ENCODE data around the gene TMEM61.

Gene TMEM61

DNA sequence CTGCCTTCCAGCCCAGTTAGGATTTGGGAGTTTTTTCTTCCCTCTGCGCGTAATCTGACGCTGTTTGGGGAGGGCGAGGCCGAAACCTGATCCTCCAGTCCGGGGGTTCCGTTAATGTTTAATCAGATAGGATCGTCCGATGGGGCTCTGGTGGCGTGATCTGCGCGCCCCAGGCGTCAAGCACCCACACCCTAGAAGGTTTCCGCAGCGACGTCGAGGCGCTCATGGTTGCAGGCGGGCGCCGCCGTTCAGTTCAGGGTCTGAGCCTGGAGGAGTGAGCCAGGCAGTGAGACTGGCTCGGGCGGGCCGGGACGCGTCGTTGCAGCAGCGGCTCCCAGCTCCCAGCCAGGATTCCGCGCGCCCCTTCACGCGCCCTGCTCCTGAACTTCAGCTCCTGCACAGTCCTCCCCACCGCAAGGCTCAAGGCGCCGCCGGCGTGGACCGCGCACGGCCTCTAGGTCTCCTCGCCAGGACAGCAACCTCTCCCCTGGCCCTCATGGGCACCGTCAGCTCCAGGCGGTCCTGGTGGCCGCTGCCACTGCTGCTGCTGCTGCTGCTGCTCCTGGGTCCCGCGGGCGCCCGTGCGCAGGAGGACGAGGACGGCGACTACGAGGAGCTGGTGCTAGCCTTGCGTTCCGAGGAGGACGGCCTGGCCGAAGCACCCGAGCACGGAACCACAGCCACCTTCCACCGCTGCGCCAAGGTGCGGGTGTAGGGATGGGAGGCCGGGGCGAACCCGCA, 59.1 kb downstream of the TMEM61 start, which contains the start of gene PCSK9:
Gene PCSK9, plus strand, starts transcription at position 207 of the 741 bp plus-strand sequence. Its CDS starts 290 bp downstream, at position 497.
- DNase-seq (ENCODE audit: low read depth): no peak

DNA sequence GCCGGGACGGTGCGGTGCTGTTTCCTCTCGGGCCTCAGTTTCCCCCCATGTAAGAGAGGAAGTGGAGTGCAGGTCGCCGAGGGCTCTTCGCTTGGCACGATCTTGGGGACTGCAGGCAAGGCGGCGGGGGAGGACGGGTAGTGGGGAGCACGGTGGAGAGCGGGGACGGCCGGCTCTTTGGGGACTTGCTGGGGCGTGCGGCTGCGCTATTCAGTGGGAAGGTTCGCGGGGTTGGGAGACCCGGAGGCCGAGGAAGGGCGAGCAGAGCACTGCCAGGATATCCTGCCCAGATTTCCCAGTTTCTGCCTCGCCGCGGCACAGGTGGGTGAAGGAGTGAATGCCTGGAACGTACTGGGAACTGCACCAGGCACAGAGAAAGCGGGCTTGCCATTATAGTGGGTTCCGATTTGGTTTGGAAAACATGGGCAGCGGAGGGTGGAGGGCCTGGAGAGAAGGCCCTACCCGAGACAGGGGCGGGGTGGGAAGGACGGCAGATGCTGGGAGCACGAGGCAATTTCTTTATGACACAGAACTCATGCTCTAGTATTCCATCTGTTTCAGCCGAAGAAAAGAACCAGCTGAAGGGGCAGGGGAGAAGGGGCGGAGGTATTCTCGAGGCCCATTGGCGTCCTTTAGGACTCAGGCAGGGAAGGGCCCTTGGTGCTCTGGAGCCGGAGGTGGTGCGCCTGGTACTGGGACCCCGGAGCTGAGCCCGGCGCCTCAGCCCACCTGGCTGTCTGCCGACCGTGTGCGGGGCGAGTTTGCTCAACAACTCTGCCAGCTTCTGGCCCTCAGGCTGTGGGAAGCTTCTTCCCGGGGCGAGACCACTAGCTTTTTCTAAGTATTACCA, 59.9 kb downstream of the TMEM61 start:
- no peak for DNase-seq (ENCODE audit: low read depth)

DNA sequence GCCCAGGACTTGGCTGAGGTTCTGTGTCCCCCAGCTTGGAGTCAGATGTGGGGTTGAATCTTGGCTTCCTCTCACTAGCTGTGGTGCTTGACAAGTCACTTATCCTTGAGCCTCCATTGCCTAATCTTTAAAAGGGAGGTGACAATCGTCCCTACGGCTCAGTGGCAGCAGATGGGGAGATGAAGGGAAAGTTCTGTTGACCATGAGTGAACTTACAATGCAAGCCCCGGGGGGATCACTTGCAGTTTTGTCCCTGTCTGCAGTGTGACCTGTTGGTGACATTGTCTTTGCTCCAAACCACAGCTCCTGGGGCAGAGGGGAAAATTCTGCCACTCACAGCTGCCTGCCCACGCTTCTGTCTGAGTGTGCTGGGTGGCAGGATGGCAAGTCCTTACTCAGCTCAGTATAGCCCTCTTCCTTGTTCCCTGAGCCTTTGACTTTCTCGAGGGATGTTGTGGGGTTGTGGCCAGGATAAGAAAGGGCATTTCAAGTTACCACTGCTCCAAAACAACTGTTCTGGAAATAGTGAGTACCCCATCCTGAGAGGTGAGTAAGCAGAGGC, 60.6 kb downstream of the TMEM61 start:
- DNase-seq (ENCODE audit: low read depth): no peak

DNA sequence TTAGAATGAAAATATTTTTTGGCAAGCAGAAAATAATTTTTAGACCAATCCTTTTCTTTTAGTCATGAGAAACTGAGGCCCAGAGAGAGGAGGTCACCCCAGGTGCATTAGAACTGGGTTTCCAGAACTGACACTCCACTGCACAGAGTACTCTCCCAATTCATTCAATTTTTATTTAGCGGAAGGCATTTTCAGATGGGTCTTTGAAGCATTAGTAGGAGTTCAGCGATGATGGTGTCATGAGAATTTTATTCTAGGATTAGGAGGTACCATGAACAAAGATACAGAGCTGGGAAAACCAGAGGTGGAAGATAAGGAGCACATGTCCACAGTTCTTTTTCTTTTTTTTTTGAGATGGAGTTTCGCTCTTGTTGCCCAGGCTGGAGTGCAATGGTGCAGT, 61.2 kb downstream of the TMEM61 start:
- no peak for DNase-seq (ENCODE audit: low read depth)
